Panc1 (cell line): ENCODE measurements around the gene ATXN10.

ENCODE experiments used
- POLR2AphosphoS5 ChIP-seq: IDR thresholded peaks from 2 replicates; pipeline ENCODE4 v1.6.1; 2012; ENCODE audit warnings: mild to moderate bottlenecking, low read depth, low read length, moderate library complexity
- TF ChIP-seq, protein P1 (sequence below): fragments of 450-650 bp; IDR thresholded peaks from 2 replicates; pipeline ENCODE4 v1.5.1; 2017; ENCODE audit warnings: mild to moderate bottlenecking

- TF ChIP-seq, protein P1, sequence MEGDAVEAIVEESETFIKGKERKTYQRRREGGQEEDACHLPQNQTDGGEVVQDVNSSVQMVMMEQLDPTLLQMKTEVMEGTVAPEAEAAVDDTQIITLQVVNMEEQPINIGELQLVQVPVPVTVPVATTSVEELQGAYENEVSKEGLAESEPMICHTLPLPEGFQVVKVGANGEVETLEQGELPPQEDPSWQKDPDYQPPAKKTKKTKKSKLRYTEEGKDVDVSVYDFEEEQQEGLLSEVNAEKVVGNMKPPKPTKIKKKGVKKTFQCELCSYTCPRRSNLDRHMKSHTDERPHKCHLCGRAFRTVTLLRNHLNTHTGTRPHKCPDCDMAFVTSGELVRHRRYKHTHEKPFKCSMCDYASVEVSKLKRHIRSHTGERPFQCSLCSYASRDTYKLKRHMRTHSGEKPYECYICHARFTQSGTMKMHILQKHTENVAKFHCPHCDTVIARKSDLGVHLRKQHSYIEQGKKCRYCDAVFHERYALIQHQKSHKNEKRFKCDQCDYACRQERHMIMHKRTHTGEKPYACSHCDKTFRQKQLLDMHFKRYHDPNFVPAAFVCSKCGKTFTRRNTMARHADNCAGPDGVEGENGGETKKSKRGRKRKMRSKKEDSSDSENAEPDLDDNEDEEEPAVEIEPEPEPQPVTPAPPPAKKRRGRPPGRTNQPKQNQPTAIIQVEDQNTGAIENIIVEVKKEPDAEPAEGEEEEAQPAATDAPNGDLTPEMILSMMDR: no peak
- no peak for TF ChIP-seq POLR2AphosphoS5
Observed at GRCh38 chr22:45707605-45708004, 36.0 kb downstream of the ATXN10 start.
